Naive thymus-derived CD4-positive, alpha-beta T cell (primary cell): ENCODE data around the gene CLIP2. TPM values are rescaled to one million over a fixed set of nuclear protein-coding genes. Genes with fewer than 3 reads are reported as not detected.

ENCODE experiments used
- ATAC-seq: fragments of 150-1000 bp; cut with Tn5 transposase; 2 replicates; pipeline ENCODE4 v1.10.0; 2021; ENCODE audit warnings: mild to moderate bottlenecking, moderate library complexity
- CTCF ChIA-PET: fragments of 350-600 bp; sonication (Branson Sonifier 250); formaldehyde crosslinking; loops from one replicate; lab custom pipeline; 2021; ENCODE audit warnings: antibody characterized with exemption; lab: Charles Lee
- POLR2A ChIA-PET: fragments of 350-600 bp; sonication (Branson Sonifier 250); formaldehyde crosslinking; loops from one replicate; lab custom pipeline; 2021; ENCODE audit warnings: antibody characterized with exemption, inconsistent platforms; lab: Charles Lee
- DNase-seq, 9 donors: peaks; one replicate each; pipeline versions ENCODE4 v3.0.0 to v3.0.0-alpha.2; 2020 to 2022; ENCODE audit warnings: mixed read lengths in 1 of 9
- H3K27ac ChIP-seq: one replicate; pipeline ENCODE4 v1.7.0; 2013; ENCODE audit warnings: mild to moderate bottlenecking, low read depth, low read length, moderate library complexity
- H3K27me3 ChIP-seq, 2 donors: one replicate each; pipeline ENCODE4 v1.7.0; 2013; ENCODE audit warnings: low read length in 2 of 2, mild to moderate bottlenecking in 2 of 2, moderate library complexity in 2 of 2; ENCODE audit not compliant: control insufficient read depth in 2 of 2, insufficient read depth in 2 of 2
- H3K36me3 ChIP-seq, 3 experiments: 1 replicate in 2 of 3; 2 replicates in 1 of 3; pipeline ENCODE4 v1.7.0; 2013; ENCODE audit warnings: low read length in 3 of 3, mild to moderate bottlenecking in 3 of 3, moderate library complexity in 1 of 3; ENCODE audit not compliant: insufficient read depth in 3 of 3, control insufficient read depth in 2 of 3
- H3K4me1 ChIP-seq, 2 donors: one replicate each; pipeline ENCODE4 v1.7.0; 2013; ENCODE audit warnings: low read length in 2 of 2, mild to moderate bottlenecking in 2 of 2, moderate library complexity in 1 of 2; ENCODE audit not compliant: control insufficient read depth in 2 of 2, insufficient read depth in 2 of 2
- H3K4me3 ChIP-seq: 2 replicates; pipeline ENCODE4 v1.7.0; 2013; ENCODE audit warnings: mild to moderate bottlenecking, low read length
- H3K9me3 ChIP-seq, 3 experiments: 1 replicate in 2 of 3; 2 replicates in 1 of 3; pipeline ENCODE4 v1.7.0; 2013; ENCODE audit warnings: low read length in 3 of 3; ENCODE audit not compliant: control insufficient read depth in 2 of 3
- H3K27ac Mint-ChIP-seq, 9 donors: one replicate each; pipeline ENCODE4 v1.8.0; 2020 to 2022; ENCODE audit warnings: mixed read lengths in 9 of 9, mild to moderate bottlenecking in 8 of 9, moderate library complexity in 5 of 9, inconsistent platforms in 2 of 9
- H3K27me3 Mint-ChIP-seq, 5 donors: one replicate each; pipeline ENCODE4 v1.8.0; 2021 to 2022; ENCODE audit warnings: mixed read lengths in 5 of 5, mild to moderate bottlenecking in 1 of 5
- H3K36me3 Mint-ChIP-seq, 5 donors: one replicate each; pipeline ENCODE4 v1.8.0; 2020 to 2022; ENCODE audit warnings: mixed read lengths in 5 of 5, mild to moderate bottlenecking in 3 of 5, inconsistent platforms in 1 of 5
- H3K4me1 Mint-ChIP-seq, 7 donors: one replicate each; pipeline ENCODE4 v1.8.0; 2020 to 2022; ENCODE audit warnings: mixed read lengths in 7 of 7, mild to moderate bottlenecking in 3 of 7, inconsistent platforms in 1 of 7
- H3K4me3 Mint-ChIP-seq, 10 donors: one replicate each; pipeline ENCODE4 v1.8.0; 2020 to 2022; ENCODE audit warnings: mild to moderate bottlenecking in 10 of 10, mixed read lengths in 10 of 10, moderate library complexity in 6 of 10, inconsistent platforms in 2 of 10
- H3K9me3 Mint-ChIP-seq, 11 donors: one replicate each; pipeline ENCODE4 v1.8.0; 2020 to 2022; ENCODE audit warnings: mixed read lengths in 11 of 11, mild to moderate bottlenecking in 4 of 11, inconsistent platforms in 1 of 11, moderate library complexity in 1 of 11
- intact Hi-C, 2 donors: fragments of 100-400 bp; cut with micrococcal nuclease; formaldehyde crosslinking; loops; one replicate each; pipeline ENCODE4 v1.15.1; 2023
- polyA plus RNA-seq, 2 donors: library from polyadenylated mRNA; unstranded; fragments of 300-500 nt; fragmentation: Illumina TruSeq; gene quantifications; one replicate each; pipeline ENCODE4 v1.2.3, GENCODE V29; 2021
- total RNA-seq, 6 experiments: library from RNA in 5 of 6; stranded (reverse) in 5 of 6; gene quantifications; 1 replicate in 5 of 6; 2 replicates in 1 of 6; pipeline ENCODE4 v1.2.3 and lab custom pipeline; 2021 to 2026

CLIP2 gene
- total and polyA plus RNA-seq, 7 experiments from 2014 or later, result 0.02 to 11.4 (median 2.9) TPM

GRCh38 chr7:74365322-74366022, 76.3 kb downstream of the CLIP2 start:
- no peak overlapping the region for H3K4me3 ChIP-seq
- no peaks in the 10 kb centered on the region for H3K9me3 ChIP-seq
- H3K4me3 Mint-ChIP-seq, result no peak overlapping the region
- ChIA-PET CTCF (interaction anchor here (0.7 kb wide), 1 partner anchor 77 kb away, joined by 7 read pairs; no protein-coding TSS in a partner anchor), POLR2A (no interaction called here)
- no peak overlapping the region for H3K27ac Mint-ChIP-seq
- H3K9me3 Mint-ChIP-seq, result no peaks in the 10 kb centered on the region
- H3K4me1 ChIP-seq, result no peaks in the 10 kb centered on the region
- peaks cover 0 to 2% (median 0%) of the 10 kb centered on the region in 7 donors for H3K4me1 Mint-ChIP-seq
- intact Hi-C loops, result no loop called here
- ATAC-seq (no peak), DNase-seq (no peak)
- no peaks in the 10 kb centered on the region for H3K27me3 ChIP-seq
- H3K36me3 ChIP-seq, result no peaks in the 10 kb centered on the region
- no peaks in the 10 kb centered on the region for H3K36me3 Mint-ChIP-seq
- no peak overlapping the region for H3K27ac ChIP-seq
- H3K27me3 Mint-ChIP-seq, result no peaks in the 10 kb centered on the region

GRCh38 chr7:74371381-74372341, 82.5 kb downstream of the CLIP2 start:
- Mint-ChIP-seq H3K27me3 (peaks cover 0 to 3% (median 0%) of the 10 kb centered on the region in 5 donors), H3K4me1 (peaks cover 0 to 9% (median 3%) of the 10 kb centered on the region in 7 donors), H3K9me3 (no peaks in the 10 kb centered on the region), H3K27ac (no peak overlapping the region), H3K4me3 (peak overlapping the region in 1 of 10 donors; percentile 65), H3K36me3 (peaks cover 0 to 3% (median 0%) of the 10 kb centered on the region in 5 donors)
- Histone ChIP-seq H3K36me3 (no peaks in the 10 kb centered on the region), H3K4me1 (peaks cover 0 to 2% of the 10 kb centered on the region in 2 donors), H3K4me3 (no peak overlapping the region), H3K27ac (no peak overlapping the region), H3K27me3 (no peaks in the 10 kb centered on the region), H3K9me3 (no peaks in the 10 kb centered on the region)
- CTCF ChIA-PET, result interaction anchor here (1.0 kb wide), 1 partner anchor 30 kb away, joined by 3 read pairs; no protein-coding TSS in a partner anchor
- POLR2A ChIA-PET, result interaction anchor here (0.8 kb wide), 1 partner anchor 219 kb away, joined by 3 read pairs; no protein-coding TSS in a partner anchor
- DNase-seq (no peak), ATAC-seq (no peak)
- intact Hi-C loops, result no loop called here

- peak overlapping the region in 1 of 10 donors; percentile 35 for H3K4me3 Mint-ChIP-seq
- POLR2A ChIA-PET, result no interaction called here
- intact Hi-C loops, result no loop called here
Measured at GRCh38 chr7:74372511-74373111, 83.4 kb downstream of the CLIP2 start.

GRCh38 chr7:74373536-74373935, 84.3 kb downstream of the CLIP2 start:
- Mint-ChIP-seq H3K4me3 (no peak overlapping the region), H3K9me3 (no peaks in the 10 kb centered on the region), H3K27me3 (peaks cover 0 to 3% (median 0%) of the 10 kb centered on the region in 5 donors), H3K27ac (no peak overlapping the region), H3K4me1 (peaks cover 0 to 9% (median 3%) of the 10 kb centered on the region in 7 donors), H3K36me3 (peaks cover 0 to 3% (median 0%) of the 10 kb centered on the region in 5 donors)
- Histone ChIP-seq H3K9me3 (no peaks in the 10 kb centered on the region), H3K27ac (no peak overlapping the region), H3K27me3 (no peaks in the 10 kb centered on the region), H3K36me3 (no peaks in the 10 kb centered on the region), H3K4me3 (no peak overlapping the region), H3K4me1 (peaks cover 0 to 2% of the 10 kb centered on the region in 2 donors)
- ChIA-PET CTCF (no interaction called here), POLR2A (no interaction called here)
- ATAC-seq (no peak), DNase-seq (no peak)
- intact Hi-C loops, result no loop called here

More at GRCh38 chr7:74372511-74373111, 83.4 kb downstream of the CLIP2 start:
- Mint-ChIP-seq H3K27ac (no peak overlapping the region), H3K4me1 (peaks cover 0 to 9% (median 3%) of the 10 kb centered on the region in 7 donors), H3K27me3 (peaks cover 0 to 3% (median 0%) of the 10 kb centered on the region in 5 donors), H3K9me3 (no peaks in the 10 kb centered on the region), H3K36me3 (peaks cover 0 to 3% (median 0%) of the 10 kb centered on the region in 5 donors)
- Histone ChIP-seq H3K4me3 (no peak overlapping the region), H3K27me3 (no peaks in the 10 kb centered on the region), H3K27ac (no peak overlapping the region), H3K4me1 (peaks cover 0 to 2% of the 10 kb centered on the region in 2 donors), H3K36me3 (no peaks in the 10 kb centered on the region), H3K9me3 (no peaks in the 10 kb centered on the region)
- CTCF ChIA-PET, result no interaction called here
- ATAC-seq (no peak), DNase-seq (no peak)

GRCh38 chr7:74375726-74376220, 86.6 kb downstream of the CLIP2 start:
- Mint-ChIP-seq H3K4me3 (no peak overlapping the region), H3K4me1 (peaks cover 0 to 9% (median 3%) of the 10 kb centered on the region in 7 donors), H3K9me3 (no peaks in the 10 kb centered on the region), H3K36me3 (peaks cover 0 to 3% (median 0%) of the 10 kb centered on the region in 5 donors), H3K27me3 (peaks cover 0 to 3% (median 0%) of the 10 kb centered on the region in 5 donors), H3K27ac (no peak overlapping the region)
- no peak for ATAC-seq
- H3K27ac ChIP-seq, result no peak overlapping the region
- H3K27me3 ChIP-seq, result no peaks in the 10 kb centered on the region
- ChIA-PET CTCF (interaction anchor here (0.6 kb wide), 1 partner anchor 169 kb away, joined by 3 read pairs; no protein-coding TSS in a partner anchor), POLR2A (no interaction called here)
- intact Hi-C loops, result no loop called here
- DNase-seq, result no peak
- no peak overlapping the region for H3K4me3 ChIP-seq
- no peaks in the 10 kb centered on the region for H3K36me3 ChIP-seq
- H3K4me1 ChIP-seq, result peaks cover 0 to 2% of the 10 kb centered on the region in 2 donors
- H3K9me3 ChIP-seq, result no peaks in the 10 kb centered on the region
